OCI-LY1 (cell line): Measurements from ENCODE around the gene EPB41.

ENCODE experiments used
- H2AFZ ChIP-seq: fragments of 200-600 bp; sonication (generic), shearing (Covaris generic); 2 replicates; pipeline ENCODE4 v1.6.0; 2014; ENCODE audit warnings: antibody characterized with exemption, mild to moderate bottlenecking, low read length
- H3F3A ChIP-seq: fragments of 200-600 bp; sonication (generic), shearing (Covaris generic); 2 replicates; pipeline ENCODE4 v1.6.0; 2014; ENCODE audit warnings: mild to moderate bottlenecking, antibody characterized with exemption, low read length, moderate library complexity; ENCODE audit not compliant: insufficient read depth
- H3K27ac ChIP-seq: fragments of 200-600 bp; sonication (generic); 2 replicates; pipeline ENCODE4 v1.5.1; 2014; ENCODE audit warnings: low read length, mixed run types, mild to moderate bottlenecking, low read depth; ENCODE audit not compliant: poor library complexity, severe bottlenecking
- H3K27me3 ChIP-seq: fragments of 200-600 bp; sonication (generic); 2 replicates; pipeline ENCODE4 v1.6.0; 2014; ENCODE audit warnings: antibody characterized with exemption, mild to moderate bottlenecking, low read length, moderate library complexity; ENCODE audit not compliant: insufficient read depth
- H3K36me3 ChIP-seq: fragments of 200-600 bp; sonication (generic); 2 replicates; pipeline ENCODE4 v1.6.1; 2014; ENCODE audit warnings: mild to moderate bottlenecking, antibody characterized with exemption, low read length, moderate library complexity, mixed read lengths; ENCODE audit not compliant: insufficient read depth
- H3K4me1 ChIP-seq: fragments of 200-600 bp; sonication (generic); 2 replicates; pipeline ENCODE4 v1.5.1; 2014; ENCODE audit warnings: mild to moderate bottlenecking, low read length, moderate library complexity; ENCODE audit not compliant: insufficient read depth, severe bottlenecking
- H3K4me2 ChIP-seq: fragments of 200-600 bp; sonication (generic), shearing (Covaris generic); 2 replicates; pipeline ENCODE4 v1.6.1; 2014; ENCODE audit warnings: low read length
- H3K4me3 ChIP-seq: fragments of 200-600 bp; sonication (generic); 2 replicates; pipeline ENCODE4 v1.5.1; 2014; ENCODE audit warnings: low read length, low read depth, mild to moderate bottlenecking, mixed read lengths; ENCODE audit not compliant: poor library complexity, severe bottlenecking
- H3K79me2 ChIP-seq: fragments of 200-600 bp; shearing (Covaris generic); 2 replicates; pipeline ENCODE4 v1.6.1; 2016; ENCODE audit warnings: mixed run types, low read length, mixed read lengths; ENCODE audit not compliant: insufficient read depth
- H3K9ac ChIP-seq: fragments of 200-600 bp; sonication (generic), shearing (Covaris generic); 2 replicates; pipeline ENCODE4 v1.6.1; 2014; ENCODE audit warnings: mild to moderate bottlenecking, low read length, mixed read lengths
- H3K9me2 ChIP-seq: fragments of 200-600 bp; sonication (generic), shearing (Covaris generic); 2 replicates; pipeline ENCODE4 v1.6.1; 2014; ENCODE audit warnings: low read depth, mild to moderate bottlenecking, low read length, mixed read lengths
- H3K9me3 ChIP-seq: fragments of 200-600 bp; shearing (Covaris generic); 2 replicates; pipeline ENCODE4 v1.6.1; 2014; ENCODE audit warnings: low read length, mixed read lengths
- H4K20me1 ChIP-seq: fragments of 200-600 bp; sonication (generic), shearing (Covaris generic); 2 replicates; pipeline ENCODE4 v1.6.0; 2016; ENCODE audit warnings: mild to moderate bottlenecking, low read length; ENCODE audit not compliant: insufficient read depth
- CTCF ChIP-seq: fragments of 200-600 bp; sonication (generic), shearing (Covaris generic); IDR thresholded peaks from 2 replicates; pipeline ENCODE4 v1.5.1; 2017; ENCODE audit warnings: mild to moderate bottlenecking, antibody characterized with exemption, low read length, moderate library complexity, mixed read lengths
- EZH2 ChIP-seq: fragments of 200-600 bp; sonication (generic), shearing (Covaris generic); IDR thresholded peaks from 2 replicates; pipeline ENCODE4 v1.8.0; 2017; ENCODE audit warnings: borderline replicate concordance, mixed run types, mild to moderate bottlenecking, antibody characterized with exemption, low read length, moderate library complexity, mixed read lengths

The EPB41 gene

GRCh38 chr1:28886731-28887418 lies 27.5 kb upstream of the EPB41 start:
- Histone ChIP-seq H3K27me3 (no peaks in the 10 kb centered on the region), H3K79me2 (0 out of 2 replicates have a peak, but pooled peaks cover 7% of the 10 kb centered on the region), H3K4me2 (peak overlapping the region; percentile 96), H4K20me1 (no peaks in the 10 kb centered on the region), H3K4me1 (peaks cover 63% of the 10 kb centered on the region), H3K36me3 (no peaks in the 10 kb centered on the region; the same call in 1 of the 2 replicates), H3K4me3 (peak overlapping the region; percentile 90), H2AFZ (no peak overlapping the region), H3K27ac (peak overlapping the region; percentile 98), H3K9ac (peak overlapping the region; percentile 93), H3F3A (peaks cover 10% of the 10 kb centered on the region; the same call in 1 of the 2 replicates), H3K9me2 (no peaks in the 10 kb centered on the region), H3K9me3 (no peaks in the 10 kb centered on the region)
- TF ChIP-seq EZH2: no peak
- no peak for TF ChIP-seq CTCF

GRCh38 chr1:28887419-28887834 lies 26.9 kb upstream of the EPB41 start:
- Histone ChIP-seq H3K4me2 (peak overlapping the region; percentile 96), H3K9ac (peak overlapping the region; percentile 93), H3F3A (peaks cover 9% of the 10 kb centered on the region; the same call in 1 of the 2 replicates), H3K36me3 (no peaks in the 10 kb centered on the region; the same call in 1 of the 2 replicates), H3K27ac (peak overlapping the region; percentile 78), H3K4me1 (peaks cover 57% of the 10 kb centered on the region), H3K9me2 (no peaks in the 10 kb centered on the region), H3K79me2 (0 out of 2 replicates have a peak, but pooled peaks cover 7% of the 10 kb centered on the region), H4K20me1 (no peaks in the 10 kb centered on the region), H3K4me3 (peak overlapping the region; percentile 90), H2AFZ (no peak overlapping the region), H3K9me3 (no peaks in the 10 kb centered on the region), H3K27me3 (no peaks in the 10 kb centered on the region)
- no peak for TF ChIP-seq CTCF
- TF ChIP-seq EZH2: no peak

GRCh38 chr1:28887835-28888682 lies 26.3 kb upstream of the EPB41 start:
- Histone ChIP-seq H3K27me3 (no peaks in the 10 kb centered on the region), H3K9ac (peak overlapping the region; percentile 93), H3K36me3 (no peaks in the 10 kb centered on the region; the same call in 1 of the 2 replicates), H3K9me2 (no peaks in the 10 kb centered on the region), H3K4me3 (peak overlapping the region; percentile 90), H3K27ac (peak overlapping the region; percentile 78), H4K20me1 (no peaks in the 10 kb centered on the region), H3F3A (peaks cover 6% of the 10 kb centered on the region; the same call in 1 of the 2 replicates), H2AFZ (no peak overlapping the region), H3K79me2 (0 out of 2 replicates have a peak, but pooled peaks cover 7% of the 10 kb centered on the region), H3K4me1 (peaks cover 55% of the 10 kb centered on the region), H3K9me3 (no peaks in the 10 kb centered on the region), H3K4me2 (peak overlapping the region; percentile 96)
- TF ChIP-seq EZH2 (no peak), CTCF (no peak)
